CD4-positive, alpha-beta T cell treated with Interleukin-2 at 100 ng/mL for 4 hours (primary cell): ENCODE results near the gene SLC35E2B.
"Not testable (repeated sequence)": the region's sequence is repeated elsewhere in the genome, so short reads cannot be mapped to it uniquely, and the experiment has no call there.

ENCODE experiments used
- DNase-seq: peaks from one replicate; pipeline ENCODE4 v3.0.0-alpha.2; 2020; ENCODE audit warnings: low spot score

SLC35E2B gene

DNA sequence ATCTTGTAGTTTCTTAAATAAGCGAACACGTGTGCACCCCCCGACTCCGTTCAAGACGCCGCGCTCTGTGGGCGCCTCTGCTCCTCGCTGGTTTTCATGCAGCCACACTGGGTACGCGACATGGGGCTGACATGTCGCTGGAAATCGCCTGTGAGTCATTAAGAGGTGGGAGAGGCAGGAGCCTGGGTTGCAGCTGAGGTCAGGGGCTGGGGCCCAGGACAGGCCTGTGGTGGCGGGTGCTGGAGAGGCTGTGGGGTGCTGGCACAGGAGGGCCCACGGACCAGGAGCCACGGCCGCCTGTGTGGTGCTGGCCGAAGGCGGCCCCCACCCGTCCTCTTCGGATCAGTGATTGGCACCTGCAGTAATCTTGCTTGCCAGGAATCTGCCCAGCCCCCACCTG is 17.8 kb downstream of the SLC35E2B start:
- not testable (repeated sequence) for DNase-seq

- DNase-seq: no peak
These were observed 20.2 kb downstream of the SLC35E2B start for GRCh38 chr1:1672181-1672965.

DNA sequence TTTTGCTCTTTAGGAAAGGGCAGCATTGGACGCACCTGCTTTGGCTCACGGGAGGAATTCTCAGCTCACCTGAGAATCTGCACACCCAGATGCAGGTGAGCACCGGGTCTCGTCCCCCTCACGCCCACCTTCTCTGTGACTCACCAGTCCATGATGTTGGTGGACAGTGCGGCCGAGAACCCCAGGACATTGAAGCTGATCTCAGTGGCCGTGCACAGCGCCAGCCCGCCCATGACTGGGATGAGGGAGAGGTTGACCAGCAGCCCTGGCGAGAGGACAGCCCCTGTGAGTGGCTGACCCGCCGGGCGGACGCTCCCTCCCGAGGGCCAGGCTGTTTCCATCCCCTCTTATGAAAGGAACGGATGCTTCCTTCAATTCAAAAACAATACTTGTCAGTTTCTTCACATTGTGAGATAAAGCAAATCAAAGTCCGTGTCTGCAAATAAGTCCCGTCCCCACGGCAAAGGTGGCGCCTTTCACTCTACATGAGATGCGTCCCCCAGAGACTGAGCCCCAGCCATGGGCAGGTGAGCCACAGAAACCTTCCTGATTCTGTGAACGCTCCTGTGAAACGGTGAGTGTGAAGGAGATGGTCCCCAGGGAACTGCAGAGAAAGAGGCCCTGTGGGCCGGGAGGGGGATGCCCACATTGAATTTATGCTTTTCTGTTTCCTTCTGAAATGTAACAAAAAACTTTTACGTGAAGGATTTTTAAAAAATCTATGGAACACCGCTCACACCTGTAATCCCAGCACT is 21.1 kb downstream of the SLC35E2B start:
- DNase-seq: no peak

DNA sequence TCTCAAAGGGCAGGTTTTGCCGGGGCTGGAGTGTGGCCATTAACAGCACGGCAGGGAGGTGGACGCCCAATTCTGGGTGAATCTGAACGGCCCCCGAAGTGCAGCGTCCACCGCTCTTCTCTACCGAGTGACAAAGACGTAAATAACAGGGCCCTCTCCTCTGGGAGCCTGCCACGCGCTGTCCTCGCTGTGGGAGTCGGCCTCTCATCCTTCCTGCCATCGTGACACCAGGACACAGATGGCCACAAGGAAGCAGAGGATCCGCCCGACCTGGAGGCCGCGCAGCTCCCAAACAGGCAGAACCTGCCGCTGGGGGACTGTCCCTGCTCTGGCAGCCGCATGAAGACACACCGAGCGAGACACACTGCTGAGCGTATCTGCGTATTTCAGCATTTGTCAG is 21.7 kb downstream of the SLC35E2B start:
- no peak for DNase-seq

DNA sequence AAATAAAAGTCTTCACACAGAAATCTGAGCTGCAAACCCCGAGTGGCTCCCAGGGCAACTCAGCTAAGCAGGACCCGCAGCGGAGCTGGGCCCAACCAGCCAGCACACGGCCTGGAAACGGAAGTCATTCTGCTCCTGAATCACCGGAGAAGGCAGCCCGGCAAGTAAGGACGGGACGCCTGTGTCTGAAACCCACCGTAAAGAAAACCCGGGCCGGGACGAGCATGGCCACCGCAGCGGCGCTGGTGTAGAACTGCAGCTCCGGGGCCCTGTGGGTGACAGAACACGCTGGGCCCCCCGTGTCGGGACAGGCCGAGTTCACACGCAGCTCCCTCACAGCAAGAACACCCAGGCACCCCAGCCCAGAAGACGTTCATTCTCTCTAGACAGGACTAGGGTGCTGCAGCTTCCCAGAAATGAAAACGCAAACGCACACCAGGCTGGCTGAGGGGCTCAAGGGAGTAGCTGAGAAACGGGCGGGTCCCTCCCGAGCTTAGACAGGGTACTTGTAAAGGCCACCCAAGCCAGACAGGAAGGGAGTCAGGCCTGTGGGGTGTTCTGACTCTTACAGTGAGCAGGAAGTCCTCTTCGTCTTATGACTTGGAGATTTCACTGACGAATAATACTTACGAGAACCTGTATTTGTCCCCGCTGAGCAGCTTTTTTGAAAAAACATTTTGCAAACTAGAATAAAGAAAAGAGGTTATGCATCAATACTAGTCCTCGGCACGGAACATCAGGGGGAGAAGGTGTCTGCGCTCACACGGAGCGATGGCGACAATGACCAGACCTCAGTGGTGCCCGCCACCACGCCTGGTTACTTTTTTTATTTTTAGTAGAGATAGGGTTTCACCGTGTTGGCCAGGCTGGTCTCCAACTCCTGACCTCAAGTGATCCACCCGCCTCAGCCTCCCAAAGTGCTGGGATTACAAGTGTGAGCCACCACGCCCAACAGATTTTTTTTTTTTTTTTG is 22.8 kb downstream of the SLC35E2B start:
- no peak for DNase-seq

GRCh38 chr1:1666526-1666925 is 26.1 kb downstream of the SLC35E2B start:
- DNase-seq: no peak

GRCh38 chr1:1665815-1666251 is 26.8 kb downstream of the SLC35E2B start:
- DNase-seq: no peak

DNA sequence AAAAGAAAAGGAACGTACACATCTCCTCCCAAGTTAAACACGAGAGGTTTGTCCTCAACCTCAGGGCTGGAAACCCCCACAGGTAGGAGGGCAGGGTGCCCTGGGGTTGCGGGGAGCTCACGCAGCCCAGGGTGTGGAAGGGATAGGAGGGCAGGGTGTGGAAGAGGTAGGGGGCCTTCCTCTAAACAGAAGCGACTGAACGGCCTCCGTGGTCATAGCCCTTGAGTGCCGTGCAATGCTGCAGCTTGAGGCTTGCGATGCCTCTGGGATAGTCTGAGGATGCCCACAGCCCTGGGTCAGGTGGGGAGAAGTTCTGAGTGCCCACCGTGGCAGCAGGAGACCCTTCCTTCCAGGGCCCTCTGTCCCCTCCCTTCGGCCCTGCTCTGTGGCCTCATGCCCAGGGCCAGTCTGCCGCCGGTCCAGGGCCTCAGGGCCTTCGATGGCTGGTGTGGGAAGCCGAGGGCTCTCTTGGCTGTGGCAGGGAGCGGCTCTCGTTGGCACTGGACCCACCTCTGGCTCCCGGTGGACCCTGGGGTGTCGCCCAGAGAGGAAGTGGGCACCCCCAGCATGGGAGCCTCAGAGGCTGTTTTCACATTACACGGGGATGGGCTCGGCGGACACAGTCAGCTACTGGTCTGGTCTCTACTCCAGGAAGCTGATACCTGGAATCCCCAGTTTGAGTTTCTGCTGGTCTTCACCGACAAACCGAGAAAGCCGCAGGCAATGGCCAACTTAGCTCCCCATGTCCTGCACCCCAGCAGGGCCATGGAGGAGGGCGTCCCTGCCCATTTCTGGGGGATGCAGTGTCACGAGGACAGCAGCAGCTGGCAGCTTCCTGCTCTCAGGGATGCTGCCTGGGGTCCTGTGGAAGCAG is 27.4 kb downstream of the SLC35E2B start:
- DNase-seq: no peak

GRCh38 chr1:1664318-1664717 is 28.3 kb downstream of the SLC35E2B start:
- not testable (repeated sequence) for DNase-seq

- not testable (repeated sequence) for DNase-seq
These were observed 29.6 kb downstream of the SLC35E2B start for GRCh38 chr1:1662830-1663560.

GRCh38 chr1:1662392-1662791 is 30.2 kb downstream of the SLC35E2B start:
- not testable (repeated sequence) for DNase-seq

DNA sequence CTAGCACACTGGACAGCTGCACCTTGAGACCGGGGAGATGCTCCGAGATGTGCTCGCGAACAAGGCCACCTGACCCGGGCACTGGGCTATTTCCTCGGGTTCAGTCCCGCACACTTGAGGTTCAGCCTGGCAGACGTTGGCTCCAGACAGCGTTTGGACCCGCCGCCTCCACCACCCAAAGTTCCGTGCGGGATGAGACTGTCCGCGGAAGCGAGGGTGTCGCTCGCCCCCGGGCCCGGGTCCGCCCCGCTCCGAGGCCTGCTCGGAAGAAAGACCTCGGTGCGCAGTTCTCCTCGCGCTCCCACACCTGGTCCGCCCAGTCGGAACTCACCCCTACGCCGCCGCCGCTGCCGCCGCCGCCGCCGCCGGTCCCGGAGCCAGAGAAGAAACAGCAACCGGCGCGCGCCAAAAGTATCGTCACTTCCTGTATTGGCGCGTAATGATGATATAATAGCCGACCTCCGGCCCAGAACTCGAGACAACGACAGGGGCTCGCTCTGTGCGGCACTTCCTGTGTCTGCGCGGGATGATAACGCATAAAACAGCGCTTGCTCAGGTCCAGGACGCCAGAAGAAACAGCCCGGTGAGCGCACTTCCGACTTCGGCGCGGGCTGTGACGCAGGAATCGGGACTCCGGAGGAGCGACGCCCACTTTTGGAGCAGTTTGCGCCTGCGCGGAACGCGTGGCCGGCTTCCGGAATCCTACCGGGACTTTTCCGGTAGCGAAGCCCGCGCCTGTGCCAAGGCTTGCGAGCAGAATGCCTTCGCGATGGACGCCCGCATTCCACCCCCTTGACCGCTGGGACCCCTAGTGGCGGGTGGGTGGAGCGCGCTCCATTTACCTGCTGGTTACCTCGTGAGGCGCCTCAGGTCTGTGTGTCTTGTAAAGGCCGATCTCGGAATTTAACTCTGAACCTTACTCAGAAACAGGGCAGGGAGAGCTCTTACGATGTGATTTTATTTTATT is 33.7 kb downstream of the SLC35E2B start, which contains the start of gene CDK11B:
Gene CDK11B (minus strand): TSS at position 422 of the 967 bp plus-strand sequence. CDS start 1,519 bp downstream, outside the sequence.
- peak; percentile 94 for DNase-seq

GRCh38 chr1:1648265-1648664 is 44.3 kb downstream of the SLC35E2B start:
- not testable (repeated sequence) for DNase-seq

GRCh38 chr1:1647567-1648241 is 44.9 kb downstream of the SLC35E2B start:
- DNase-seq: not testable (repeated sequence)

- not testable (repeated sequence) for DNase-seq
These were observed 46.3 kb downstream of the SLC35E2B start for GRCh38 chr1:1646326-1646725.

- DNase-seq: not testable (repeated sequence)
These were observed 51.7 kb downstream of the SLC35E2B start for GRCh38 chr1:1640711-1641461.

DNA sequence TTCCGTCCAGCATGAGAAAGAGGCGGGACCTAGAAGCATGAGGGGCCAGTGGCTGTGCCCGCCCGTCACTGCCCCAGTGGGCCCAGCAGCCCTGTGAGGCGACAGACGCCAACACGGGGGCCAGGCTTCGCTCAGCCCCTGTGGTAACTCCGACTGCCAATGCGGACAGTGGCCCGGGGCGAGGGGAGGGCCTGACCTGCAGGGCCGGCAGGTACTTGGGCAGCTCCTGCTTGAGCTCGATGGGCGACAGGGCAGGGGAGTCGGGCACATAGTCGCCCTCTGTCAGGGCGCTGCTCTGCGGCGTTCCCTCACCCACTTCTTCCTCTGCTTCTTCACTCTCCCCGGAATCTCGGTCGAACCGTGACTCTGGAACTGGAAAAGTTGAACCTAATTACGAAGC is 52.5 kb downstream of the SLC35E2B start:
- DNase-seq: not testable (repeated sequence)

DNA sequence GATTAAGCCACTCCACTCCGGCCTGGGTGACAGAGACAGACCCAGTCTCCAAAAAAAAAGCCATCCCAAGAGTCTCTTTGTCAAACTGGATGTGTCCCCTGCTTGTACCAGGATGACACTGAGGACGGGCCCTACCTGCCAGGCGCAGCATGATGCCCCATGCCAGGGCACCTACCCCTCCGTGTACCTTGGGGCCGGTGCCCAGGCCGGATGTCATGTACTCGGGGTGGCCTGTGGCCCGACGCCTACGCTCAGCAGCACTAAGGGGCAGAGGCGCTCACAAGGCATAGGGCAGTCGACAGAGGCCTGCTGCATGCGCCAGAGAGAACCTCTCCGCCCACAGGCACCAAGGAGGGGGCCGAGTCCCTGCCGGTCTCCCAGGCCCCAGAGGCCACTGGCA is 53.2 kb downstream of the SLC35E2B start:
- not testable (repeated sequence) for DNase-seq
